Activated T-cell treated with anti-CD3 and anti-CD28 coated beads, Interleukin-2, amount 50 U/mL, for 72 hours (primary cell): ENCODE data around the gene PRDM5. TPM values are rescaled to one million over a fixed set of nuclear protein-coding genes. Genes with fewer than 3 reads are reported as not detected.

Experiments
- total RNA-seq, 2 donors: library from RNA; stranded (reverse); gene quantifications; one replicate each; pipeline ENCODE4 v1.2.3, GENCODE V29; 2022

Gene PRDM5
- total RNA-seq, 2 donors from 2014 or later, result 0.35 to 0.60 TPM

Other genes with a start within 250 kb of the PRDM5 start
- under 1 TPM; 0.34 to 0.35 TPM for gene NDNF, start 149.8 kb upstream of the PRDM5 start, total RNA-seq
- gene TNIP3, start 241.6 kb upstream of the PRDM5 start, total RNA-seq, result 1 to 10 TPM; 2.3 to 6.1 TPM